PC-9 (cell line): ENCODE data around the gene CSNK1G2. TPM values are rescaled to one million over a fixed set of nuclear protein-coding genes. Genes with fewer than 3 reads are reported as not detected.

Source experiments
- BruUV-seq: library from RNA; stranded (reverse); fragments of 400-500 nt; replicated peaks from 2 replicates; lab custom pipeline; 2021; lab: Mats Ljungman, UMichigan
- CTCF ChIA-PET: fragments of 300-600 bp; sonication (Branson Sonifier 250); formaldehyde crosslinking; loops from one replicate; lab custom pipeline; 2022; ENCODE audit warnings: antibody characterized with exemption; lab: Charles Lee
- POLR2A ChIA-PET: fragments of 300-600 bp; sonication (Branson Sonifier 250); formaldehyde crosslinking; loops from one replicate; lab custom pipeline; 2022; ENCODE audit warnings: antibody characterized with exemption; ENCODE audit not compliant: unreplicated experiment; lab: Charles Lee
- DNase-seq, 2 experiments: peaks; one replicate each; pipeline versions ENCODE4 v3.0.0 to v3.0.0-alpha.2; 2015 to 2022; ENCODE audit warnings: mixed read lengths in 1 of 2
- H2AFZ ChIP-seq: fragments of 200-600 bp; sonication (generic); 2 replicates; pipeline ENCODE4 v1.8.1; 2017; ENCODE audit warnings: antibody characterized with exemption
- H3F3A ChIP-seq: fragments of 200-600 bp; sonication (generic); 2 replicates; pipeline ENCODE4 v1.8.1; 2017; ENCODE audit warnings: antibody characterized with exemption, mild to moderate bottlenecking, low read depth; ENCODE audit not compliant: insufficient read depth
- H3K27ac ChIP-seq: fragments of 200-600 bp; sonication (generic); 2 replicates; pipeline ENCODE4 v1.6.1; 2016; ENCODE audit warnings: mixed run types
- H3K27me3 ChIP-seq: fragments of 200-600 bp; sonication (generic); 2 replicates; pipeline ENCODE4 v1.6.1; 2016; ENCODE audit warnings: low read depth, mixed run types; ENCODE audit not compliant: insufficient read depth
- H3K36me3 ChIP-seq: fragments of 200-600 bp; sonication (generic); 2 replicates; pipeline ENCODE4 v1.6.1; 2016; ENCODE audit warnings: low read depth, mixed run types
- H3K4me1 ChIP-seq: fragments of 200-600 bp; sonication (generic); replicated peaks from 2 replicates; pipeline ENCODE4 v1.6.1; 2016; ENCODE audit warnings: mixed run types; ENCODE audit not compliant: insufficient read depth
- H3K4me2 ChIP-seq: fragments of 200-600 bp; sonication (generic); 2 replicates; pipeline ENCODE4 v1.6.1; 2017; ENCODE audit warnings: mixed run types
- H3K4me3 ChIP-seq: fragments of 200-600 bp; sonication (generic); 2 replicates; pipeline ENCODE4 v1.6.1; 2016; ENCODE audit warnings: mixed run types
- H3K79me2 ChIP-seq: fragments of 200-600 bp; sonication (generic); 2 replicates; pipeline ENCODE4 v1.6.1; 2017; ENCODE audit warnings: low read depth, mixed run types
- H3K9me2 ChIP-seq: fragments of 200-600 bp; sonication (generic); 2 replicates; pipeline ENCODE4 v1.8.1; 2017; ENCODE audit warnings: mild to moderate bottlenecking; ENCODE audit not compliant: insufficient read depth
- H3K9me3 ChIP-seq: fragments of 200-600 bp; sonication (generic); 2 replicates; pipeline ENCODE4 v1.8.1; 2016; ENCODE audit warnings: low read depth; ENCODE audit not compliant: insufficient read depth
- H4K20me1 ChIP-seq: fragments of 200-600 bp; sonication (generic); 2 replicates; pipeline ENCODE4 v1.8.1; 2017; ENCODE audit not compliant: insufficient read depth
- CTCF ChIP-seq: fragments of 200-600 bp; sonication (generic); conservative IDR thresholded peaks from 2 replicates; pipeline ENCODE4 v1.6.1; 2017; ENCODE audit warnings: mixed run types, antibody characterized with exemption, mild to moderate bottlenecking, moderate library complexity
- EZH2 ChIP-seq: fragments of 200-600 bp; sonication (generic); IDR thresholded peaks from 2 replicates; pipeline ENCODE4 v1.8.0; 2017; ENCODE audit warnings: antibody characterized with exemption, low read depth
- intact Hi-C: fragments of 100-400 bp; cut with micrococcal nuclease; formaldehyde crosslinking; loops from one replicate; pipeline ENCODE4 v1.10.0; 2022; ENCODE audit not compliant: unreplicated experiment
- total RNA-seq: library from RNA; stranded (reverse); gene quantifications from 2 replicates; pipeline ENCODE4 v1.2.3, GENCODE V29; 2021

The CSNK1G2 gene
- total RNA-seq, 1 experiment from 2014 or later = 58.2 TPM

GRCh38 chr19:2011169-2011568 is 70.2 kb downstream of the CSNK1G2 start:
- no peak overlapping the region for H3K4me2 ChIP-seq
- no peak for TF ChIP-seq CTCF
- TF ChIP-seq EZH2 = no peak
- DNase-seq = no peak
- no peak overlapping the region for H2AFZ ChIP-seq
- no peak overlapping the region for H3K4me3 ChIP-seq
- H3K4me1 ChIP-seq = no peaks in the 10 kb centered on the region; the same call in 1 of the 2 replicates
- no peaks in the 10 kb centered on the region for H3K36me3 ChIP-seq
- no peak overlapping the region for H3K27ac ChIP-seq
- H3K79me2 ChIP-seq = peaks cover 15% of the 10 kb centered on the region
- no peaks in the 10 kb centered on the region for H3K9me2 ChIP-seq
- ChIA-PET POLR2A (no interaction called here), CTCF (no interaction called here)
- H4K20me1 ChIP-seq = no peaks in the 10 kb centered on the region; the same call in 1 of the 2 replicates
- intact Hi-C loops = loop anchor here (10.0 kb wide), 1 partner anchor 144 kb away; the partner anchor contains the start of gene AP3D1
- no peaks in the 10 kb centered on the region for H3F3A ChIP-seq
- no TSS peak for BruUV-seq
- no peaks in the 10 kb centered on the region for H3K9me3 ChIP-seq
- no peaks in the 10 kb centered on the region for H3K27me3 ChIP-seq

- CTCF ChIA-PET = no interaction called here
- BruUV-seq = TSS peak; percentile 20
- H3K4me3 ChIP-seq = no peak overlapping the region
- H4K20me1 ChIP-seq = no peaks in the 10 kb centered on the region
- no peaks in the 10 kb centered on the region for H3K9me2 ChIP-seq
- H2AFZ ChIP-seq = no peak overlapping the region
- no peak overlapping the region for H3K4me2 ChIP-seq
- intact Hi-C loops = loop anchor here (10.0 kb wide), 1 partner anchor 142 kb away; the partner anchor contains the start of gene AP3D1
- H3K79me2 ChIP-seq = peaks cover 15% of the 10 kb centered on the region
- no peaks in the 10 kb centered on the region for H3K9me3 ChIP-seq
- no peaks in the 10 kb centered on the region for H3F3A ChIP-seq
- DNase-seq = no peak
- no peaks in the 10 kb centered on the region for H3K27me3 ChIP-seq
- TF ChIP-seq EZH2 = no peak
- no peak for TF ChIP-seq CTCF
- POLR2A ChIA-PET = no interaction called here
- H3K36me3 ChIP-seq = no peaks in the 10 kb centered on the region
- H3K27ac ChIP-seq = no peak overlapping the region
- H3K4me1 ChIP-seq = no peaks in the 10 kb centered on the region; the same call in 1 of the 2 replicates
Measured at GRCh38 chr19:2012941-2013682, 72.1 kb downstream of the CSNK1G2 start.

- Histone ChIP-seq H3K79me2 (peaks cover 15% of the 10 kb centered on the region), H3K9me2 (no peaks in the 10 kb centered on the region), H3K27ac (no peak overlapping the region), H3K27me3 (no peaks in the 10 kb centered on the region), H3F3A (no peaks in the 10 kb centered on the region), H3K4me3 (no peak overlapping the region), H3K4me2 (no peak overlapping the region), H4K20me1 (no peaks in the 10 kb centered on the region), H3K4me1 (no peaks in the 10 kb centered on the region; the same call in 1 of the 2 replicates), H3K36me3 (no peaks in the 10 kb centered on the region), H3K9me3 (no peaks in the 10 kb centered on the region), H2AFZ (no peak overlapping the region)
- TF ChIP-seq CTCF (no peak), EZH2 (no peak)
- no TSS peak for BruUV-seq
- ChIA-PET POLR2A (no interaction called here), CTCF (no interaction called here)
- DNase-seq = no peak
- intact Hi-C loops = loop anchor here (10.0 kb wide), 1 partner anchor 141 kb away; the partner anchor contains the start of gene AP3D1
Measured at GRCh38 chr19:2013683-2013961, 72.7 kb downstream of the CSNK1G2 start.
